GM12878 (cell line): Measurements from ENCODE around the gene COPS6. TPM values are rescaled to one million over a fixed set of nuclear protein-coding genes. Genes with fewer than 3 reads are reported as not detected.

ENCODE experiments used
- ATAC-seq: fragments of 200-7000 bp; cut with Tn5 transposase; 3 replicates; pipeline ENCODE4 v1.9.1; 2020; ENCODE audit warnings: mild to moderate bottlenecking, moderate library complexity
- BruUV-seq: library from RNA; stranded (reverse); fragments of 400-500 nt; replicated peaks from 2 replicates; lab custom pipeline; 2021; lab: Mats Ljungman, UMichigan
- CTCF ChIA-PET: fragments of 300-600 bp; sonication (Branson Sonifier 250); formaldehyde crosslinking; extraction: SDS; loops from one replicate; lab custom pipeline; 2021; ENCODE audit warnings: inconsistent platforms; lab: Yijun Ruan, JAX
- POLR2A ChIA-PET: fragments of 350-600 bp; formaldehyde crosslinking; extraction: SDS; loops from one replicate; lab custom pipeline; 2021; ENCODE audit warnings: inconsistent platforms; lab: Charles Lee
- RAD21 ChIA-PET: fragments of 300-600 bp; sonication (Branson Sonifier 250); formaldehyde crosslinking; loops from one replicate; lab custom pipeline; 2023; ENCODE audit warnings: antibody characterized with exemption; ENCODE audit not compliant: unreplicated experiment; lab: Charles Lee
- SMC1A ChIA-PET: fragments of 300-600 bp; sonication (Branson Sonifier 250); formaldehyde crosslinking; loops from one replicate; lab custom pipeline; 2023; ENCODE audit not compliant: unreplicated experiment, uncharacterized antibody; lab: Charles Lee
- DNase-seq: peaks from one replicate; pipeline ENCODE4 v3.0.0-alpha.2; 2011; ENCODE audit warnings: low read depth, low spot score
- FAIRE-seq: peaks from 3 replicates; lab custom pipeline; 2011; peaks lifted over from hg19 to GRCh38; lab: Jason Lieb, UNC
- H2AFZ ChIP-seq: 2 replicates; pipeline ENCODE4 v1.6.0; 2011; ENCODE audit warnings: low read depth, low read length, control low read depth; ENCODE audit not compliant: control insufficient read depth
- H3K27ac ChIP-seq: 2 replicates; pipeline ENCODE4 v1.5.1; 2011; ENCODE audit warnings: control low read depth; ENCODE audit not compliant: control insufficient read depth, insufficient read depth
- H3K27me3 ChIP-seq, 2 experiments: replicated peaks in 1 of 2; 2 replicates each; pipeline versions ENCODE4 v1.6.0 to v1.6.1; 2011; ENCODE audit warnings: low read length in 1 of 2; ENCODE audit not compliant: control insufficient read depth in 2 of 2, insufficient read depth in 2 of 2
- H3K36me3 ChIP-seq, 2 experiments: 2 replicates each; pipeline ENCODE4 v1.5.1; 2011; ENCODE audit warnings: low read length in 1 of 2; ENCODE audit not compliant: control insufficient read depth in 2 of 2, insufficient read depth in 2 of 2
- H3K4me1 ChIP-seq: 2 replicates; pipeline ENCODE4 v1.6.1; 2011; ENCODE audit warnings: mild to moderate bottlenecking, low read length, moderate library complexity, mixed read lengths; ENCODE audit not compliant: control insufficient read depth, insufficient read depth
- H3K4me2 ChIP-seq: 2 replicates; pipeline ENCODE4 v1.6.0; 2011; ENCODE audit warnings: control low read depth; ENCODE audit not compliant: control insufficient read depth, insufficient read depth
- H3K4me3 ChIP-seq: fragments of 200-600 bp; sonication (generic); 2 replicates; pipeline ENCODE4 v1.5.1; 2016
- H3K79me2 ChIP-seq: 2 replicates; pipeline ENCODE4 v1.6.0; 2011; ENCODE audit warnings: low read length; ENCODE audit not compliant: control insufficient read depth, insufficient read depth
- H3K9ac ChIP-seq: 2 replicates; pipeline ENCODE4 v1.8.0; 2011; ENCODE audit warnings: low read length, control low read depth, mixed read lengths; ENCODE audit not compliant: control insufficient read depth, insufficient read depth
- H3K9me3 ChIP-seq: replicated peaks from 3 replicates; pipeline ENCODE4 v1.5.1; 2011; ENCODE audit warnings: mild to moderate bottlenecking, low read length; ENCODE audit not compliant: control insufficient read depth, insufficient read depth
- H4K20me1 ChIP-seq: 2 replicates; pipeline ENCODE4 v1.6.0; 2011; ENCODE audit not compliant: control insufficient read depth, insufficient read depth
- ASH2L ChIP-seq: fragments of 300-600, 200-600 bp; sonication (generic); IDR thresholded peaks from 2 replicates; pipeline ENCODE4 v1.6.1; 2017; ENCODE audit warnings: low read depth, mild to moderate bottlenecking, borderline replicate concordance
- BHLHE40 ChIP-seq, 2 experiments: fragments of 450-650 bp in 1 of 2; IDR thresholded peaks; 2 replicates each; pipeline ENCODE4 v1.6.1; 2011 to 2017; ENCODE audit warnings: low read depth in 2 of 2, borderline replicate concordance in 1 of 2, improper control_type of control experiment in 1 of 2, low read length in 1 of 2, mild to moderate bottlenecking in 1 of 2
- CBFB ChIP-seq: IDR thresholded peaks from 2 replicates; pipeline ENCODE4 v1.6.1; 2016; ENCODE audit warnings: antibody characterized with exemption, low read depth
- CHD2 ChIP-seq: IDR thresholded peaks from 2 replicates; pipeline ENCODE4 v1.6.1; 2011; ENCODE audit warnings: low read depth, low read length, improper control_type of control experiment, borderline replicate concordance
- CREM ChIP-seq: IDR thresholded peaks from 2 replicates; pipeline ENCODE4 v1.6.1; 2014; ENCODE audit warnings: antibody characterized with exemption, low read depth
- ELK1 ChIP-seq: IDR thresholded peaks from 2 replicates; pipeline ENCODE4 v1.6.1; 2012; ENCODE audit warnings: low read depth, low read length, improper control_type of control experiment
- GATAD2B ChIP-seq: fragments of 450-650 bp; conservative IDR thresholded peaks from 2 replicates; pipeline ENCODE4 v1.6.1; 2017; ENCODE audit warnings: low read depth, mild to moderate bottlenecking, moderate library complexity
- IRF4 ChIP-seq: IDR thresholded peaks from 2 replicates; pipeline ENCODE4 v1.6.1; 2011; ENCODE audit warnings: low read depth, low read length
- KLF5 ChIP-seq: fragments of 450-650 bp; IDR thresholded peaks from 2 replicates; pipeline ENCODE4 v1.6.1; 2014; ENCODE audit warnings: mild to moderate bottlenecking; ENCODE audit not compliant: partially characterized antibody
- LARP7 ChIP-seq: fragments of 450-650 bp; IDR thresholded peaks from 2 replicates; pipeline ENCODE4 v1.6.1; 2017; ENCODE audit warnings: mild to moderate bottlenecking
- SIN3A ChIP-seq: IDR thresholded peaks from 2 replicates; pipeline ENCODE4 v1.6.1; 2012; ENCODE audit warnings: low read depth, low read length, improper control_type of control experiment
- SMAD1 ChIP-seq: fragments of 450-650 bp; IDR thresholded peaks from 2 replicates; pipeline ENCODE4 v1.6.1; 2018; ENCODE audit warnings: mild to moderate bottlenecking, low read depth; ENCODE audit not compliant: partially characterized antibody
- SP1 ChIP-seq: IDR thresholded peaks from one replicate; pipeline ENCODE4 v1.6.1; 2011; ENCODE audit warnings: low read depth, low read length
- YY1 ChIP-seq: IDR thresholded peaks from 2 replicates; pipeline ENCODE4 v1.6.1; 2011; ENCODE audit warnings: low read depth, mild to moderate bottlenecking, low read length
- ZNF687 ChIP-seq: fragments of 450-650 bp; IDR thresholded peaks from 2 replicates; pipeline ENCODE4 v1.6.1; 2017; ENCODE audit warnings: mild to moderate bottlenecking, moderate library complexity
- WGBS: methylation state at CpG from one replicate; pipeline ENCODE4 v1.1.6; 2016; ENCODE audit warnings: low lambda C conversion rate; ENCODE audit not compliant: insufficient replicate concordance, insufficient coverage; ENCODE audit errors: missing lambda C conversion rate; 5-methylcytosine and 5-hydroxymethylcytosine counted together
- in situ Hi-C: fragments of 300-500 bp; cut with MboI; formaldehyde crosslinking; loops from 9 replicates; pipeline ENCODE4 v1.14.3; 2018; ENCODE audit warnings: mixed read lengths
- intact Hi-C: fragments of 100-400 bp; cut with micrococcal nuclease; formaldehyde crosslinking; loops from one replicate; pipeline ENCODE4 v1.14.2; 2022; ENCODE audit not compliant: unreplicated experiment
- polyA plus RNA-seq, 11 experiments: library from polyadenylated mRNA; depleted of rRNA in 4 of 11; unstranded in 6 of 11; stranded (reverse) in 5 of 11; fragments of >200 nt; fragmentation: Nextera tagmentation in 4 of 11; fragmentation: Illumina TruSeq in 1 of 11; extraction: Ambion mirVana in 4 of 11; extraction: Trizol in 1 of 11; gene quantifications; 1 replicate in 1 of 11; 2 replicates in 10 of 11; pipeline versions ENCODE4 v1.2.1 to v1.2.3, GENCODE V29; 2011 to 2016; ENCODE audit warnings: inconsistent platforms in 2 of 11, missing spikeins in 2 of 11, low read depth in 1 of 11
- total RNA-seq, 4 experiments: library from RNA; depleted of rRNA in 3 of 4; stranded (reverse); fragments of >200 nt in 3 of 4; fragmentation: Illumina TruSeq in 1 of 4; extraction: Trizol in 1 of 4; gene quantifications; 2 replicates each; pipeline versions ENCODE4 v1.2.1 to v1.2.3, GENCODE V29; 2013 to 2021

COPS6 gene
- total and polyA plus RNA-seq, 10 of the 15 experiments (the other 5 are each of a cell fraction or from before 2014, with no cell fraction given) = 28.5 to 182 (median 81.5) TPM

GRCh38 chr7:100049441-100050291 is 39.1 kb upstream of the COPS6 start, which contains the start of gene ZSCAN21:
TSS of gene ZSCAN21 (plus strand) at chr7:100049774. CDS start at chr7:100057007, 7,233 bp downstream.
- Histone ChIP-seq H3K79me2 (peaks cover 3% of the 10 kb centered on the region; the same call in 1 of the 2 replicates), H3K9me3 (no peaks in the 10 kb centered on the region), H3K36me3 (no peaks in the 10 kb centered on the region), H3K9ac (peak within 1 kb of the TSS; percentile 87), H3K4me1 (peaks cover 7% of the 10 kb centered on the region), H3K4me2 (peak within 1 kb of the TSS; percentile 93), H3K4me3 (peak within 1 kb of the TSS; percentile 83), H2AFZ (peak within 1 kb of the TSS; percentile 99), H3K27ac (peak within 1 kb of the TSS; percentile 82), H4K20me1 (no peaks in the 10 kb centered on the region), H3K27me3 (no peaks in the 10 kb centered on the region)
- DNase-seq = peak; percentile 25
- under 1% methylated on average over 47 of the region's 47 CpGs for WGBS
- ChIA-PET RAD21 (interaction anchor here (0.6 to 1.9 kb wide), 5 partner anchors 10 to 448 kb away, joined by 3 to 10 read pairs (median 3); no protein-coding TSS in a partner anchor), POLR2A (interaction anchor here (0.5 to 1.2 kb wide), 6 partner anchors 10 to 104 kb away, joined by 3 to 8 read pairs (median 4); partner anchors contain the start of gene LAMTOR4), CTCF (interaction anchor here (0.6 to 1.8 kb wide), 15 partner anchors 9 to 444 kb away, joined by 3 to 8 read pairs (median 4); partner anchors contain the start of genes COPS6, TRIM4 and ZKSCAN1), SMC1A (interaction anchor here (0.6 to 2.9 kb wide), 7 partner anchors 9 to 142 kb away, joined by 3 to 6 read pairs (median 3); no protein-coding TSS in a partner anchor)
- FAIRE-seq = peak; percentile 89
- peak; percentile 95 for ATAC-seq
- intact Hi-C loops (loop anchor here (2.0 to 5.0 kb wide), 2 partner anchors 53 to 132 kb away; partner anchors contain the start of gene TRIM4), in situ Hi-C loops (no loop called here)
- BruUV-seq = TSS peak; percentile 87
- TF ChIP-seq ZNF687 (no peak; the same call in 1 of the 2 replicates), SP1 (no peak), CREM (peak; percentile 97), YY1 (peak; percentile 42; the same call in 1 of the 2 replicates), ELK1 (peak; percentile 71), GATAD2B (0 out of 2 replicates have a peak, but pooled peaks have one; percentile 43), SIN3A (peak; percentile 68), BHLHE40 (IDR thresholded peaks at IDR 0.05; ENCODE audit: borderline replicate concordance in 1 of 2, low read depth in 2 of 2, low read length in 1 of 2) (peak in 1 of 2 experiments; percentile 35; a peak in 1 of 4 replicates), KLF5 (peak; percentile 44), CBFB (peak; percentile 64; the same call in 1 of the 2 replicates), LARP7 (peak; percentile 34; the same call in 1 of the 2 replicates), ASH2L (peak; percentile 91; the same call in 1 of the 2 replicates), SMAD1 (peak; percentile 53), CHD2 (0 out of 2 replicates have a peak, but pooled peaks have one; percentile 50), IRF4 (0 out of 2 replicates have a peak, but pooled peaks have one; percentile 54)
